Neuronal stem cell (in vitro differentiated cells): Measurements from ENCODE around the gene EVL.
A peak's percentile ranks its signal among the peaks of the same experiment; 100 is the strongest.

Source experiments
- DNase-seq: peaks from one replicate; pipeline ENCODE4 v3.0.0-alpha.2; 2013; ENCODE audit warnings: low spot score
- H2AFZ ChIP-seq: one replicate; pipeline ENCODE4 v1.6.1; 2013; ENCODE audit warnings: mild to moderate bottlenecking, low read length, inconsistent platforms
- H2AK5ac ChIP-seq: 2 replicates; pipeline ENCODE4 v1.6.1; 2013; ENCODE audit warnings: low read depth, mild to moderate bottlenecking, inconsistent platforms, low read length, moderate library complexity, mixed read lengths
- H2BK120ac ChIP-seq: 2 replicates; pipeline ENCODE4 v1.6.1; 2013; ENCODE audit warnings: low read depth, mild to moderate bottlenecking, inconsistent platforms, low read length, moderate library complexity, mixed read lengths
- H2BK12ac ChIP-seq: one replicate; pipeline ENCODE4 v1.6.1; 2013; ENCODE audit warnings: low read length, inconsistent platforms
- H2BK15ac ChIP-seq: 2 replicates; pipeline ENCODE4 v1.6.1; 2013; ENCODE audit warnings: mild to moderate bottlenecking, low read length, inconsistent platforms, mixed read lengths
- H2BK5ac ChIP-seq: one replicate; pipeline ENCODE4 v1.6.1; 2013; ENCODE audit warnings: inconsistent platforms, mild to moderate bottlenecking, low read length, moderate library complexity
- H3K14ac ChIP-seq: one replicate; pipeline ENCODE4 v1.6.1; 2013; ENCODE audit warnings: low read length, inconsistent platforms
- H3K18ac ChIP-seq: 2 replicates; pipeline ENCODE4 v1.6.1; 2013; ENCODE audit warnings: low read length, inconsistent platforms
- H3K23ac ChIP-seq: 2 replicates; pipeline ENCODE4 v1.6.1; 2013; ENCODE audit warnings: low read depth, mild to moderate bottlenecking, mixed read lengths, low read length, inconsistent platforms; ENCODE audit not compliant: poor library complexity
- H3K27ac ChIP-seq: replicated peaks from 3 replicates; pipeline ENCODE4 v1.5.1; 2013; ENCODE audit warnings: low read length, inconsistent platforms
- H3K27me3 ChIP-seq, 3 experiments: 2 replicates each; pipeline ENCODE4 v1.6.1; 2013; ENCODE audit warnings: low read length in 3 of 3, mild to moderate bottlenecking in 2 of 3, inconsistent platforms in 1 of 3, low read depth in 1 of 3, mixed read lengths in 1 of 3, moderate library complexity in 1 of 3; ENCODE audit not compliant: control insufficient read depth in 3 of 3, insufficient read depth in 3 of 3
- H3K36me3 ChIP-seq, 2 donors: replicated peaks in 1 of 2; 2 replicates each; pipeline ENCODE4 v1.6.1; 2013; ENCODE audit warnings: low read length in 2 of 2; ENCODE audit not compliant: control insufficient read depth in 2 of 2, insufficient read depth in 2 of 2
- H3K4ac ChIP-seq: 2 replicates; pipeline ENCODE4 v1.6.1; 2013; ENCODE audit warnings: inconsistent platforms, mild to moderate bottlenecking, low read length, moderate library complexity
- H3K4me1 ChIP-seq, 2 donors: 1 replicate in 1 of 2; 2 replicates in 1 of 2; pipeline ENCODE4 v1.6.1; 2013; ENCODE audit warnings: low read length in 2 of 2, low read depth in 1 of 2; ENCODE audit not compliant: control insufficient read depth in 2 of 2, insufficient read depth in 1 of 2
- H3K4me2 ChIP-seq: one replicate; pipeline ENCODE4 v1.6.1; 2013; ENCODE audit warnings: mild to moderate bottlenecking, low read length, inconsistent platforms; ENCODE audit not compliant: insufficient read depth, poor library complexity, severe bottlenecking
- H3K4me3 ChIP-seq, 2 donors: 2 replicates each; pipeline ENCODE4 v1.5.1; 2013; ENCODE audit warnings: low read length in 2 of 2, mild to moderate bottlenecking in 2 of 2, inconsistent platforms in 1 of 2, moderate library complexity in 1 of 2
- H3K79me1 ChIP-seq: one replicate; pipeline ENCODE4 v1.6.1; 2013; ENCODE audit warnings: low read depth, mild to moderate bottlenecking, inconsistent platforms, low read length, moderate library complexity
- H3K9ac ChIP-seq: one replicate; pipeline ENCODE4 v1.6.1; 2013; ENCODE audit warnings: mild to moderate bottlenecking, low read depth, low read length, inconsistent platforms; ENCODE audit not compliant: poor library complexity
- H3K9me3 ChIP-seq, 2 donors: replicated peaks in 1 of 2; 2 replicates each; pipeline versions ENCODE3 to v1.6.1; 2013; ENCODE audit warnings: low read length in 2 of 2, mild to moderate bottlenecking in 2 of 2, inconsistent platforms in 1 of 2, low read depth in 1 of 2, mixed read lengths in 1 of 2, moderate library complexity in 1 of 2; ENCODE audit not compliant: control insufficient read depth in 2 of 2, insufficient read depth in 1 of 2
- H4K8ac ChIP-seq: one replicate; pipeline ENCODE4 v1.6.1; 2013; ENCODE audit warnings: low read depth, mild to moderate bottlenecking, inconsistent platforms, low read length, moderate library complexity
- H4K91ac ChIP-seq: one replicate; pipeline ENCODE4 v1.6.1; 2013; ENCODE audit warnings: low read length, low read depth, mild to moderate bottlenecking, inconsistent platforms; ENCODE audit not compliant: poor library complexity
- WGBS, 2 donors: extraction: QIAGEN DNeasy Blood & Tissue Kit; methylation state at CpG; one replicate each; pipeline ENCODE4 v1.1.7; 2013; ENCODE audit warnings: missing lambda C conversion rate in 2 of 2, mixed read lengths in 1 of 2; ENCODE audit not compliant: insufficient read length in 2 of 2, insufficient replicate concordance in 1 of 2; ENCODE audit errors: extremely low coverage in 2 of 2; 5-methylcytosine and 5-hydroxymethylcytosine counted together

EVL gene

GRCh38 chr14:100135784-100136183 lies 70.6 kb downstream of the EVL start:
- H2BK5ac ChIP-seq = no peak overlapping the region
- no peak overlapping the region for H4K8ac ChIP-seq
- no peak overlapping the region for H4K91ac ChIP-seq
- peaks cover 0 to 6% of the 10 kb centered on the region in 2 donors for H3K4me1 ChIP-seq
- peaks cover 0 to 2% (median 0%) of the 10 kb centered on the region in 3 experiments for H3K27me3 ChIP-seq
- no peak overlapping the region for H2BK120ac ChIP-seq
- no peak overlapping the region for H3K18ac ChIP-seq
- no peak overlapping the region for H3K14ac ChIP-seq
- no peak overlapping the region for H3K23ac ChIP-seq
- no peak overlapping the region for H3K27ac ChIP-seq
- peaks cover 27 to 79% of the 10 kb centered on the region in 2 donors for H3K36me3 ChIP-seq
- no peak overlapping the region for H2AFZ ChIP-seq
- H3K4me3 ChIP-seq = no peak overlapping the region
- no peak overlapping the region for H3K4me2 ChIP-seq
- no peaks in the 10 kb centered on the region for H3K9me3 ChIP-seq
- no CpG with 5 or more reads among the region's 5 CpGs for WGBS, 2 donors
- no peak overlapping the region for H2BK15ac ChIP-seq
- H2BK12ac ChIP-seq = no peak overlapping the region
- DNase-seq = no peak
- H3K9ac ChIP-seq = no peak overlapping the region
- H3K79me1 ChIP-seq = no peaks in the 10 kb centered on the region
- H2AK5ac ChIP-seq = no peak overlapping the region
- H3K4ac ChIP-seq = no peak overlapping the region

- WGBS, 2 donors = no CpG with 5 or more reads among the region's 8 CpGs
These were observed 72.0 kb downstream of the EVL start for GRCh38 chr14:100137173-100137572.

GRCh38 chr14:100138082-100138787 lies 73.0 kb downstream of the EVL start:
- no CpG with 5 or more reads among the region's 8 CpGs for WGBS, 2 donors
- no peak overlapping the region for H2BK120ac ChIP-seq
- H3K4ac ChIP-seq = no peak overlapping the region
- no peak overlapping the region for H2AFZ ChIP-seq
- no peak overlapping the region for H2BK12ac ChIP-seq
- H3K4me3 ChIP-seq = no peak overlapping the region
- no peaks in the 10 kb centered on the region for H3K79me1 ChIP-seq
- H2AK5ac ChIP-seq = no peak overlapping the region
- no peak overlapping the region for H4K8ac ChIP-seq
- no peak overlapping the region for H3K9ac ChIP-seq
- H4K91ac ChIP-seq = no peak overlapping the region
- peaks cover 19 to 76% of the 10 kb centered on the region in 2 donors for H3K36me3 ChIP-seq
- no peak overlapping the region for H3K27ac ChIP-seq
- H2BK5ac ChIP-seq = no peak overlapping the region
- H2BK15ac ChIP-seq = no peak overlapping the region
- H3K4me2 ChIP-seq = no peak overlapping the region
- H3K27me3 ChIP-seq = no peaks in the 10 kb centered on the region
- peaks cover 0 to 9% of the 10 kb centered on the region in 2 donors for H3K4me1 ChIP-seq
- no peak for DNase-seq
- peak overlapping the region; percentile 76 for H3K14ac ChIP-seq
- no peak overlapping the region for H3K18ac ChIP-seq
- H3K23ac ChIP-seq = no peak overlapping the region
- H3K9me3 ChIP-seq = no peaks in the 10 kb centered on the region

More at GRCh38 chr14:100137173-100137572, 72.0 kb downstream of the EVL start:
- no peaks in the 10 kb centered on the region for H3K27me3 ChIP-seq
- no peaks in the 10 kb centered on the region for H3K9me3 ChIP-seq
- H3K9ac ChIP-seq = peak overlapping the region; percentile 35
- H3K4me3 ChIP-seq = peak overlapping the region in 1 of 2 donors; percentile 52
- H2AFZ ChIP-seq = no peak overlapping the region
- H3K79me1 ChIP-seq = no peaks in the 10 kb centered on the region
- H3K14ac ChIP-seq = no peak overlapping the region
- no peak overlapping the region for H3K27ac ChIP-seq
- no peak overlapping the region for H3K23ac ChIP-seq
- DNase-seq = no peak
- H2AK5ac ChIP-seq = no peak overlapping the region
- H3K4ac ChIP-seq = no peak overlapping the region
- no peak overlapping the region for H4K8ac ChIP-seq
- peaks cover 0 to 9% of the 10 kb centered on the region in 2 donors for H3K4me1 ChIP-seq
- no peak overlapping the region for H3K4me2 ChIP-seq
- H3K36me3 ChIP-seq = peaks cover 23 to 79% of the 10 kb centered on the region in 2 donors
- H4K91ac ChIP-seq = no peak overlapping the region
- H2BK120ac ChIP-seq = no peak overlapping the region
- H3K18ac ChIP-seq = peak overlapping the region; percentile 29
- no peak overlapping the region for H2BK5ac ChIP-seq
- H2BK12ac ChIP-seq = no peak overlapping the region
- H2BK15ac ChIP-seq = no peak overlapping the region

- H2BK12ac ChIP-seq = no peak overlapping the region
- H3K18ac ChIP-seq = peak overlapping the region; percentile 22
- no peak overlapping the region for H2BK15ac ChIP-seq
- DNase-seq = no peak
- H3K4ac ChIP-seq = no peak overlapping the region
- no peak overlapping the region for H3K27ac ChIP-seq
- H3K4me3 ChIP-seq = no peak overlapping the region
- no peaks in the 10 kb centered on the region for H3K79me1 ChIP-seq
- no peak overlapping the region for H3K9ac ChIP-seq
- H2AK5ac ChIP-seq = no peak overlapping the region
- peak overlapping the region; percentile 91 for H3K23ac ChIP-seq
- WGBS, 2 donors = no CpG with 5 or more reads among the region's 13 CpGs
- peaks cover 0 to 9% of the 10 kb centered on the region in 2 donors for H3K4me1 ChIP-seq
- no peaks in the 10 kb centered on the region for H3K9me3 ChIP-seq
- no peak overlapping the region for H3K4me2 ChIP-seq
- peak overlapping the region; percentile 63 for H2BK120ac ChIP-seq
- H2AFZ ChIP-seq = no peak overlapping the region
- no peak overlapping the region for H2BK5ac ChIP-seq
- H4K8ac ChIP-seq = peak overlapping the region; percentile 6
- H3K27me3 ChIP-seq = no peaks in the 10 kb centered on the region
- H3K36me3 ChIP-seq = peaks cover 17 to 77% of the 10 kb centered on the region in 2 donors
- no peak overlapping the region for H4K91ac ChIP-seq
- peak overlapping the region; percentile 76 for H3K14ac ChIP-seq
These were observed 73.7 kb downstream of the EVL start for GRCh38 chr14:100138955-100139354.
